ENCODE data around the gene C6orf136. TPM values are rescaled to one million over a fixed set of nuclear protein-coding genes. Genes with fewer than 3 reads are reported as not detected.
"Not testable (repeated sequence)": the region's sequence is repeated elsewhere in the genome, so short reads cannot be mapped to it uniquely, and the experiment has no call there.

C6orf136 gene
- 10 to 100 TPM; 35.8 to 37.1 TPM for total RNA-seq

- Mint-ChIP-seq H3K36me3 (peaks cover 15% of the 10 kb centered on the region), H3K9me3 (no peaks in the 10 kb centered on the region), H3K27me3 (no peaks in the 10 kb centered on the region), H3K27ac (peak within 1 kb of the TSS; percentile 92), H3K4me1 (peaks cover 29% of the 10 kb centered on the region), H3K4me3 (peak within 1 kb of the TSS; percentile 91)
- peak; percentile 92 for DNase-seq
Measured at GRCh38 chr6:30646450-30647241, at the start of gene C6orf136. TSS of gene C6orf136 (plus strand) at chr6:30647133. CDS start at chr6:30647232, 99 bp downstream.

GRCh38 chr6:30597315-30598144 is 49.4 kb upstream of the C6orf136 start:
- Mint-ChIP-seq H3K36me3 (peaks cover 22% of the 10 kb centered on the region), H3K27ac (peak overlapping the region; percentile 56), H3K4me3 (peak overlapping the region; percentile 10), H3K4me1 (peaks cover 13% of the 10 kb centered on the region)
- not testable (repeated sequence) for H3K9me3 Mint-ChIP-seq, H3K27me3 Mint-ChIP-seq
- peak; percentile 71 for DNase-seq

- Mint-ChIP-seq H3K9me3 (no peaks in the 10 kb centered on the region), H3K27ac (peak overlapping the region; percentile 78), H3K27me3 (no peaks in the 10 kb centered on the region), H3K4me1 (peaks cover 22% of the 10 kb centered on the region), H3K36me3 (peaks cover 34% of the 10 kb centered on the region), H3K4me3 (no peak overlapping the region)
- no peak for DNase-seq
Measured at GRCh38 chr6:30598912-30599624, 47.9 kb upstream of the C6orf136 start.

GRCh38 chr6:30599625-30600324 is 47.2 kb upstream of the C6orf136 start:
- Mint-ChIP-seq H3K27me3 (no peaks in the 10 kb centered on the region), H3K4me3 (no peak overlapping the region), H3K9me3 (no peaks in the 10 kb centered on the region), H3K27ac (peak overlapping the region; percentile 78), H3K4me1 (peaks cover 23% of the 10 kb centered on the region), H3K36me3 (peaks cover 39% of the 10 kb centered on the region)
- DNase-seq = no peak

- H3K4me3 Mint-ChIP-seq = no peak overlapping the region
- peaks cover 23% of the 10 kb centered on the region for H3K4me1 Mint-ChIP-seq
- no peaks in the 10 kb centered on the region for H3K27me3 Mint-ChIP-seq
- H3K36me3 Mint-ChIP-seq = peaks cover 44% of the 10 kb centered on the region
- no peak for DNase-seq
- H3K27ac Mint-ChIP-seq = no peak overlapping the region
- no peaks in the 10 kb centered on the region for H3K9me3 Mint-ChIP-seq
Measured at GRCh38 chr6:30600451-30600961, 46.4 kb upstream of the C6orf136 start.

GRCh38 chr6:30601436-30601814 is 45.5 kb upstream of the C6orf136 start:
- no peak for DNase-seq
- Mint-ChIP-seq H3K9me3 (no peaks in the 10 kb centered on the region), H3K4me3 (no peak overlapping the region), H3K4me1 (peaks cover 23% of the 10 kb centered on the region), H3K36me3 (peaks cover 51% of the 10 kb centered on the region), H3K27me3 (no peaks in the 10 kb centered on the region), H3K27ac (no peak overlapping the region)

GRCh38 chr6:30601815-30602641 is 44.9 kb upstream of the C6orf136 start:
- Mint-ChIP-seq H3K36me3 (peaks cover 51% of the 10 kb centered on the region), H3K4me1 (peaks cover 25% of the 10 kb centered on the region), H3K27ac (no peak overlapping the region), H3K9me3 (no peaks in the 10 kb centered on the region), H3K27me3 (no peaks in the 10 kb centered on the region), H3K4me3 (no peak overlapping the region)
- DNase-seq = no peak

- Mint-ChIP-seq H3K4me1 (peaks cover 27% of the 10 kb centered on the region), H3K27ac (no peak overlapping the region), H3K36me3 (peaks cover 58% of the 10 kb centered on the region), H3K9me3 (no peaks in the 10 kb centered on the region), H3K4me3 (no peak overlapping the region), H3K27me3 (no peaks in the 10 kb centered on the region)
- no peak for DNase-seq
Measured at GRCh38 chr6:30603961-30604360, 43.0 kb upstream of the C6orf136 start.

- Mint-ChIP-seq H3K36me3 (peaks cover 67% of the 10 kb centered on the region), H3K4me3 (no peak overlapping the region), H3K9me3 (no peaks in the 10 kb centered on the region), H3K27me3 (no peaks in the 10 kb centered on the region), H3K4me1 (peaks cover 60% of the 10 kb centered on the region), H3K27ac (peak overlapping the region; percentile 59)
- no peak for DNase-seq
Measured at GRCh38 chr6:30610065-30610464, 36.9 kb upstream of the C6orf136 start.

GRCh38 chr6:30611150-30611855 is 35.6 kb upstream of the C6orf136 start:
- H3K27me3 Mint-ChIP-seq = peaks cover 3% of the 10 kb centered on the region
- H3K36me3 Mint-ChIP-seq = peaks cover 69% of the 10 kb centered on the region
- no peaks in the 10 kb centered on the region for H3K9me3 Mint-ChIP-seq
- no peak for DNase-seq
- H3K27ac Mint-ChIP-seq = peak overlapping the region; percentile 6
- H3K4me3 Mint-ChIP-seq = no peak overlapping the region
- H3K4me1 Mint-ChIP-seq = peaks cover 63% of the 10 kb centered on the region

- no peak overlapping the region for H3K4me3 Mint-ChIP-seq
- H3K27me3 Mint-ChIP-seq = peaks cover 8% of the 10 kb centered on the region
Measured at GRCh38 chr6:30611856-30612194, 35.1 kb upstream of the C6orf136 start.

GRCh38 chr6:30612213-30612612 is 34.7 kb upstream of the C6orf136 start:
- peaks cover 73% of the 10 kb centered on the region for H3K36me3 Mint-ChIP-seq
- H3K4me3 Mint-ChIP-seq = peak overlapping the region; percentile 11
- H3K9me3 Mint-ChIP-seq = peaks cover 3% of the 10 kb centered on the region
- peaks cover 12% of the 10 kb centered on the region for H3K27me3 Mint-ChIP-seq
- peaks cover 66% of the 10 kb centered on the region for H3K4me1 Mint-ChIP-seq
- DNase-seq = no peak
- peak overlapping the region; percentile 99 for H3K27ac Mint-ChIP-seq

More at GRCh38 chr6:30611856-30612194, 35.1 kb upstream of the C6orf136 start:
- Mint-ChIP-seq H3K27ac (peak overlapping the region; percentile 6), H3K4me1 (peaks cover 62% of the 10 kb centered on the region), H3K36me3 (peaks cover 69% of the 10 kb centered on the region), H3K9me3 (no peaks in the 10 kb centered on the region)
- no peak for DNase-seq

GRCh38 chr6:30612687-30613248 is 34.2 kb upstream of the C6orf136 start:
- peaks cover 18% of the 10 kb centered on the region for H3K27me3 Mint-ChIP-seq
- peaks cover 3% of the 10 kb centered on the region for H3K9me3 Mint-ChIP-seq
- no peak for DNase-seq
- no peak overlapping the region for H3K4me3 Mint-ChIP-seq
- H3K4me1 Mint-ChIP-seq = peaks cover 63% of the 10 kb centered on the region
- peak overlapping the region; percentile 99 for H3K27ac Mint-ChIP-seq
- peaks cover 69% of the 10 kb centered on the region for H3K36me3 Mint-ChIP-seq

All from activated naive CD8-positive, alpha-beta T cell treated with anti-CD3 and anti-CD28 coated beads for 36 hours (primary cell).